HepG2 (cell line): ENCODE data around the gene TAMALIN. TPM values are rescaled to one million over a fixed set of nuclear protein-coding genes. Genes with fewer than 3 reads are reported as not detected.

ENCODE experiments used
- AKAP8 ChIP-seq: sonication (generic); formaldehyde crosslinking; IDR thresholded peaks from 2 replicates; pipeline ENCODE4 v1.5.1; 2020; ENCODE audit warnings: mild to moderate bottlenecking, missing genetic modification reagents
- CREB1 ChIP-seq, 2 experiments: fragments of 450-650 bp in 1 of 2; IDR thresholded peaks; 2 replicates each; pipeline ENCODE4 v1.6.1; 2016 to 2017; ENCODE audit warnings: control low read depth in 1 of 2, mild to moderate bottlenecking in 1 of 2, missing compliant biosample characterization in 1 of 2, missing genetic modification characterization in 1 of 2
- E2F1 ChIP-seq: sonication (generic); formaldehyde crosslinking; IDR thresholded peaks from 2 replicates; pipeline ENCODE4 v1.5.0; 2020; ENCODE audit warnings: missing genetic modification reagents
- FLYWCH1 ChIP-seq: sonication (generic); formaldehyde crosslinking; IDR thresholded peaks from 2 replicates; pipeline ENCODE4 v1.8.1; 2023; ENCODE audit warnings: mild to moderate bottlenecking, missing genetic modification reagents
- FOXP4 ChIP-seq: sonication (generic); formaldehyde crosslinking; IDR thresholded peaks from 2 replicates; pipeline ENCODE4 v1.4.0; 2020; ENCODE audit warnings: missing genetic modification reagents
- FUBP1 ChIP-seq: sonication (generic); formaldehyde crosslinking; IDR thresholded peaks from 2 replicates; pipeline ENCODE4 v1.5.1; 2020; ENCODE audit warnings: missing genetic modification reagents, mild to moderate bottlenecking, borderline replicate concordance
- NFAT5 ChIP-seq: sonication (generic); formaldehyde crosslinking; IDR thresholded peaks from 2 replicates; pipeline ENCODE4 v1.4.0; 2020; ENCODE audit warnings: missing genetic modification reagents
- SOX13 ChIP-seq, 3 experiments: fragments of 450-650 bp in 1 of 3; sonication (generic) in 1 of 3; formaldehyde crosslinking in 1 of 3; IDR thresholded peaks in 2 of 3; conservative IDR thresholded peaks in 1 of 3; 2 replicates each; pipeline versions ENCODE4 v1.5.0 to v1.6.1; 2016 to 2020; ENCODE audit warnings: antibody characterized with exemption in 1 of 3, mild to moderate bottlenecking in 1 of 3, missing compliant biosample characterization in 1 of 3, missing genetic modification reagents in 1 of 3, moderate library complexity in 1 of 3
- TP53 ChIP-seq: sonication (generic); formaldehyde crosslinking; conservative IDR thresholded peaks from 2 replicates; pipeline ENCODE4 v1.4.0; 2020; ENCODE audit warnings: missing genetic modification reagents
- ZBTB4 ChIP-seq: sonication (generic); formaldehyde crosslinking; IDR thresholded peaks from 2 replicates; pipeline ENCODE4 v1.4.0; 2020; ENCODE audit warnings: missing genetic modification reagents, mild to moderate bottlenecking, borderline replicate concordance
- ZNF12 ChIP-seq: sonication (generic); formaldehyde crosslinking; IDR thresholded peaks from 2 replicates; pipeline ENCODE4 v1.5.0; 2020; ENCODE audit warnings: missing genetic modification reagents
- ZNF333 ChIP-seq: sonication (generic); formaldehyde crosslinking; IDR thresholded peaks from 2 replicates; pipeline ENCODE4 v1.4.0; 2020; ENCODE audit warnings: mild to moderate bottlenecking, missing genetic modification reagents, borderline replicate concordance
- ZNF605 ChIP-seq: sonication (generic); formaldehyde crosslinking; IDR thresholded peaks from 2 replicates; pipeline ENCODE4 v1.8.0; 2022; ENCODE audit warnings: mild to moderate bottlenecking, missing genetic modification reagents
- polyA plus RNA-seq, 8 experiments: library from polyadenylated mRNA; depleted of rRNA in 3 of 8; stranded (reverse) in 7 of 8; unstranded in 1 of 8; fragments of >200 nt; fragmentation: Illumina TruSeq in 4 of 8; extraction: Trizol in 4 of 8; gene quantifications; 2 replicates each; pipeline versions ENCODE4 v1.2.1 to v1.2.3, GENCODE V29; 2011 to 2016; ENCODE audit warnings: low read depth in 4 of 8, missing spikeins in 1 of 8, mixed read lengths in 1 of 8; ENCODE audit not compliant: insufficient read depth in 1 of 8
- total RNA-seq, 5 experiments: library from RNA; depleted of rRNA; stranded (reverse); fragments of >200 nt; fragmentation: Illumina TruSeq; extraction: Trizol; gene quantifications; 2 replicates each; pipeline ENCODE4 v1.2.3, GENCODE V29; 2016; ENCODE audit warnings: low read depth in 1 of 5

The TAMALIN gene
- total and polyA plus RNA-seq, 2 of the 13 experiments (the other 11 are each of a cell fraction or from before 2014, with no cell fraction given), result 2.9 to 10.9 TPM

GRCh38 chr12:52032804-52033445 is 26.2 kb downstream of the TAMALIN start (continued):
- TF ChIP-seq TP53 (CRISPR knock-in tag), result no peak
- no peak for TF ChIP-seq FLYWCH1 (CRISPR knock-in tag)
- TF ChIP-seq ZBTB4 (CRISPR knock-in tag), result no peak
- TF ChIP-seq SOX13 (IDR thresholded peaks at IDR 0.05), result no peak
- peak in 1 of 2 experiments; percentile 38; a peak in 1 of 4 replicates for TF ChIP-seq SOX13 (CRISPR knock-in tag; conservative IDR thresholded peaks at IDR 0.05 in 1 of 2, IDR thresholded peaks at IDR 0.05 in 1 of 2)
- peak; percentile 88 for TF ChIP-seq CREB1 (IDR thresholded peaks at IDR 0.05)
- peak; percentile 72 for TF ChIP-seq CREB1 (CRISPR knock-in tag; IDR thresholded peaks at IDR 0.05)
- no peak for TF ChIP-seq FUBP1
- TF ChIP-seq ZNF12 (CRISPR knock-in tag), result no peak
- no peak for TF ChIP-seq AKAP8
- TF ChIP-seq FOXP4 (CRISPR knock-in tag), result 0 out of 2 replicates have a peak, but pooled peaks have one; percentile 26
- no peak for TF ChIP-seq ZNF333 (CRISPR knock-in tag)
- TF ChIP-seq E2F1 (CRISPR knock-in tag), result no peak
- TF ChIP-seq ZNF605 (CRISPR knock-in tag), result no peak
- no peak for TF ChIP-seq NFAT5 (CRISPR knock-in tag)
